ENCODE measurements around the gene STRIP1.
A peak's percentile ranks its signal among the peaks of the same experiment; 100 is the strongest.
"Not testable (repeated sequence)": the region's sequence is repeated elsewhere in the genome, so short reads cannot be mapped to it uniquely, and the experiment has no call there.

Gene STRIP1

GRCh38 chr1:110070282-110070669, 35.9 kb downstream of the STRIP1 start:
- no peak for DNase-seq (ENCODE audit: low spot score)

- DNase-seq (ENCODE audit: low spot score), result no peak
These were observed 36.3 kb downstream of the STRIP1 start, which contains the start of gene ALX3 for GRCh38 chr1:110070671-110071242. Gene ALX3, minus strand, starts transcription at chr1:110070672. Its CDS starts 60 bp downstream, at chr1:110070612.

GRCh38 chr1:110074166-110074565, 39.7 kb downstream of the STRIP1 start:
- no peak for DNase-seq (ENCODE audit: low spot score)

GRCh38 chr1:110076789-110077500, 42.5 kb downstream of the STRIP1 start:
- no peak for DNase-seq (ENCODE audit: low spot score)

GRCh38 chr1:110079995-110080394, 45.6 kb downstream of the STRIP1 start:
- DNase-seq (ENCODE audit: low spot score), result not testable (repeated sequence)

GRCh38 chr1:110081061-110081460, 46.6 kb downstream of the STRIP1 start:
- DNase-seq (ENCODE audit: low spot score), result no peak

- DNase-seq (ENCODE audit: low spot score), result no peak
These were observed 48.1 kb downstream of the STRIP1 start for GRCh38 chr1:110082477-110082876.

DNA sequence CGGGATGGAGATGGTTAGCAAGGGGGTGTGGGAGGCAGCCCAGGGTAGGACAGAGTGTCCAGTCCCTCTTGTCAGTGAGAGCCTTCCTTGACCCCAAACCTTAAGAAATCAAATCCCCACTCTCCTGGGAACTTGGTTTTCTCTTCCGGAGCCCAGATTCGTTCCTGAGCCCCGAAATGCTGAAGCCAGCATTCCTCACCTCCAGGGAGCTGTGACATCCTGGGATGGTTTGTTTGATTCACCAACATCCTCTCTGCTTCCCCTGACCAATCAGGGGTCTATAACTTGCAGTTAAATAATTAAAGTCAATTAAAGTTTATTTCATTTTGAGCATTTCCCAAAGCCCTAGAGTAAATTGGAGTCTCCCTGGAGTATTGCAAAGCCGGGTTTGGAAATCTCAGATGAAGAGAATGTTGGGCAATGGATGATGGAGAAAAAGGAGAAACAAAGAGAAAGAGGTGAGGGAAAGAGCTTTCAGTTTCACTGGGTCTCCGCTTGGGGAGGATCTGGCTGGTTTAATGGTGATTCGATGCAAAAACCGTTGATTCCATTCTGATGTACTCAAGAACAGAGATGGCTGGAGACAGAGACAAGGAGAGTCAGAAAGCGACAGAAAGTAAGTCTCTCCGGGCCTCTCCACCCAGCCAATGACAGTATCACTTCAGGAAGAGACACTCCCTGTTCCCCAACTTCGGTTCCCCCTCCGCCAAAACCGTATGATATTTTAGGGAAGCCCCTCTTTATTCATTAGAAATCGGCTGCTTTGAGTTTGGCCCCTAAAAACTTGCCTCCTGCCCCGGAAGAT, 48.8 kb downstream of the STRIP1 start:
- DNase-seq (ENCODE audit: low spot score), result no peak

DNA sequence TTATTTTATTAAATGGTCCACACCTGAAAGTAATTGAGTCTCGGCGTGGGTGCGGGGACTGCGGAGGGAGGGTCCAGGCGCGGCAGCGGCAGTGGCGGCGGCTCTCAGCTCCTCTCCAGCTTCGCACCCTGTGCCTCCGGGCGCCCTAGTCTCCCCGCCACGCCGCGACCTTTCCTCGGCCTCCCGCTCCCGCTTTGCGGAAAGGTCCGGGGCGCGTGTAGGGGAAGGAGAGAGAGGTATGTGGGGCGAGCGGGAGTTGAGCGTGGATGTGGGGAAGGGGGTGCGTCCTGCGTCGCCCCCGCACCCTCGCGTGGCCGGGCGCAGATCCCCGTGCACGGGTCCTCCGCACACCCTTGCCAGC, 49.4 kb downstream of the STRIP1 start:
- no peak for DNase-seq (ENCODE audit: low spot score)

DNA sequence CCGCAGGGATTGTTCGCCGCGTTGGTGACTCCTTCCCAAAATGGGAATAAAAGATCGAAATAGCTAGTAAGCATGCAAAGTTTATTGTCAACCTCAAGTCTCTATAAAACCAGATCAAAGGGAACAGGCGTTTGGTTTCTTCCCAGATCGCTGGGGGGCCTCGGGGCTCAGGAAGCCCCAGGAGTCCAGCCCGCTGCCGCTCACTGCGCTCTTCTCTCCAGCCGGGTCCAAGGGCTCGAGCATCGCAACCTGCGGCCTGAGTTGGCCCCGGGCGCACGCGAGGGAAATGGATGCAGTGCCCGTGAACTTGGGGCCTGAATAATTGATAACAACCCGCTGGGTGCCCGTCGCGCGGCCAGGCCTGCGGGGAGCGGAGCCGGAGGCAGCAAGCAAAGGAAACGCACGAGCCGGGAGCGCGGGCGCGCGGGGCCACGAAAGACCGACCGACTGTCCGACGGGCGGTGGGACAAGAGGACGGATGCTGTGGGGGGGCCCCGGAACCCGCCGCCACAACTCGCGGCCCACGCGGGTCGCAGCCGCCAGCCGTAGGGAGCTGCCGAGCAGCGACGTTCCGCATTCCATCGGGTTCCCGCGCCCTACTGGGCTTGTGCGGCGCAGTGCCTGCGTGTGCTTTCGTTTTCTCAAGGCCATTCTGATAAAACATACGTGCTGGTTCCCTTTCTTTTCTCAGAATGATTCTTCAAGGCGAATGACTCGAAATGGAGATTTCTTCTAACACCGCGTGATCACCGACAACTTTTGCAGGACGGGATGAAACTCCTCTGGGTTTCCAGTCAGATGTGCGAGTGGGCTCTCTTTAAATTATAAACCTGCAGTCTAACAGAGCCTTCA, 50.0 kb downstream of the STRIP1 start:
- DNase-seq (ENCODE audit: low spot score), result peak; percentile 64

- DNase-seq (ENCODE audit: low spot score), result no peak
These were observed 51.2 kb downstream of the STRIP1 start for GRCh38 chr1:110085671-110086070.

DNA sequence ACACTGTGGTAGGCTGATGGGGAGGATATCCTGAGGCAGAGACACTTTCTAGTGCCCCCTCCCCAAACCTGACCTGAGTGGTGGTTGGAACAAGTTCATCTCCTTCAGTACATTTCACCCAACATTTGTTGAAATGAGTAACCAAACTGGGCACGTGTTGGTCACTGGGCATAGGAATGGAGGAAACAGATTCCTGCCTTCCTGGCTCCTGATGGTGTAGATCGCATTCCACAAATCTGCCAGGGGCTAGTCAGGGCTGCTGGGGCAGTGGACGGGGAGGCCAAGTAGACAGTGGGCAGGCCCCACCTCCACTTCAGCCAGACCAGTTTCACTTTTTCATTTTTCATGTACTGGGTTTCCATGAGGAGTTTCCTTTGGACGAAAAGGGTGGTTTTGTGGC, 52.5 kb downstream of the STRIP1 start:
- no peak for DNase-seq (ENCODE audit: low spot score)

DNA sequence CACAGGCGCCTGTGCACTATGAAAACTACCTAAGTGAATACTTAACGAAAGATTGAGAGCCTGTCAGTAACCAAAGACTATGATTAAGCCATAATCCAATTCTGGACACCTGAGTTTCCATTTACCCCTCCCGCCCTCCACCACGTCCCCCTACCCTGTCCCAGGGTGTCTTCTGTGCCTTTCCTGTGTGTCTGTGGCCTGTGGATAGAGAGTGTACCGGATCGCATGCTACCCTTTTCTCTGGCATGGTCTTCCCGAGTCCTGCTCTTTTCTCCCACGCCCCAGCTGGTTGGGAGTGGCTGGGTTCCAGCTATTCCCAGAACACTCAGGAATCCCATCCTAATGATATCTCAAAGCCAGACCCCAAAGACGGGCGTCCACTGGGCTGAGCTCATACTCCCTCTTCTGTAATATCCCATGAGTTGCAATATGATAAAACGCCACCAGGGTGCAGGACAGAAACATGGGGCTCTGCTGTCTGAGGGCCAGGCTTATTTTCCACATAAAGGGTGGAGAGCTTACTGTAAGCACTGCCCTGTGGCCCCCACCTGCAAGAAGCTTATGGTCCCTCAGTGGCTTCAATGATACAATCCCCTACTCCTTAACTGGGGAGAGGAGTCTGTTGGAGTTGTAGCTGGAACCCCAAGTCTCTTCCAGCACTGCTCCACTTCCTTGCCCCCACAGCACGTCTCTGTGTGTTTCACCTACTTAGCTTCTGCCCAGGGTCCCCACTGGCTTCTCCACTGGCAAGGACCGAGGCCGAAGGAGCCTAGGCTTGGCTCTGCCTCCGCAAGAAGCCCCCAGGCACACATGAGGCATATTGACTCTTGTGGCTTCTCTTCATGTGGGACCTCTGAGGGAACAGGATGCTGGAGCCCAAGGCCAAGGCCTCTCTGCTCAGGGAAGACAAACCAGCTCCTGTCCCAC, 53.7 kb downstream of the STRIP1 start:
- DNase-seq (ENCODE audit: low spot score), result peak; percentile 82

DNA sequence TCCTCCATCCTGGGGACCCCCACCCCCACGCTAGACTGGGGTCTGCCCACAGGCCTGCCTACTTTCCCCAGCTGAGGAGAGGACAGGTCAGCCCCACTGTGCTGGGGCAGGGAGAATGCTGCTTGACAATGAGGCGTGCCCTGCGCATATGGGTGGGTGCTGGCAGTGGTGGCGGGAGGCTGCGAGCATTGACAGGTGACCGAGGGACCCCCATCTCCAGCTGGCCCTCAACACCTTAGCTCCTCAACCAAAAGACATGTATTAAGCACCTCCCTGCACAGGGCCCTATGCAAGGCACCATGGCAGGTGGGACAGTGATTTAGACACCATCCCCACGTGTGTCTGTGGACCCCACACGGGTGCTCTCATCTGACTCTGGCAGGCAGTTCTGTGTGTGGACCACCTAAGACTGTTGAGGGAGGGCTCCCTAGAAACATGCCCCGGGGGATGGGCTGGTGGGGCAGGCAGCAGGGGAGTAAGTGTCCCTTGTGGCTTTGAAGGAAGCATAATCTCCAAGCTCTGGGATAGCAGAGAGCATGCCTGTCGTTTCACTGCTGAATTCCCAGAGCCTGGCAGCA, 54.4 kb downstream of the STRIP1 start:
- no peak for DNase-seq (ENCODE audit: low spot score)

- no peak for DNase-seq (ENCODE audit: low spot score)
These were observed 55.3 kb downstream of the STRIP1 start for GRCh38 chr1:110089561-110090275.

GRCh38 chr1:110091381-110091780, 57.0 kb downstream of the STRIP1 start:
- no peak for DNase-seq (ENCODE audit: low spot score)

DNA sequence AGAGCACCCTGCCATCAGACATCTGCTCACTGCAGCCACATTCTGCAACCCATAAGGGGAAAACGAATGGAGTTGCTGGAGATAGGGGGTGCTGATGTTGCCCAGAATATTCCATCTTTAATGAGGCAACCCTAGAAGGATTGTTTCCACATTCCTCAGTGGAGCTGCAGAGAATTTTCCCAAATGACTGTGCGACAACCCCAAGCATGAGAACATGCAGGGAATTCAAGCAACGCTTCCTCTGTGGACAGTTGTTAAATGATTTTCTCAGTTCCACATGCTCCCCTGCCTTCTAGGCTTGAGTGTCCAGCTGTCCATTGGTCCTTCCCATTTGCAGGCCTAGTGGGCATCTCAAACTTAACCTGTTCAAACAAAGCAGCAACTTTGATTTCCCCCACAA, 57.4 kb downstream of the STRIP1 start:
- no peak for DNase-seq (ENCODE audit: low spot score)

DNA sequence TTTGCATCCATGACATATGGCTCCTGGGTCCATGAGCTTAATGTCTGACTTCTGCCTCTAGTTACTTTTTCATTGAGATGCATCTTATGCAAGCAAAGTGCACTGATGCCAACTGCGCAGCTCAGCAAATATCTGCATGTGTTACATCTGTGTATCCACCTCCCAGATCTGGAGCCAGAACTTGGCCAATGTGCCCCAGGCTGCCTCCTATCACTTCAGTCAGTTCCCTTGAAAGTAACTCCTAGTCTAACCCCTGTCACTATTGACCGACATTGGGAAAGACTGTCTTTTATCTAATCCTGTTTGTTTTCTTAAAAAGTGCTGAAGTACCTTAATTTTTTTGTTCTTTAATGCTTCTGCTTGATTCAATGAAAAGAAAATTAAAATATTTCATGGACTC, 58.6 kb downstream of the STRIP1 start:
- DNase-seq (ENCODE audit: low spot score), result no peak

GRCh38 chr1:110094931-110095654, 60.7 kb downstream of the STRIP1 start:
- no peak for DNase-seq (ENCODE audit: low spot score)

Data from AG08396 (cell line).